Measurements from ENCODE around the gene SNX24. TPM values are rescaled to one million over a fixed set of nuclear protein-coding genes. Genes with fewer than 3 reads are reported as not detected.

Gene SNX24
- total RNA-seq, 1 experiment from 2014 or later: 13.9 TPM

GRCh38 chr5:122901346-122901745 lies 55.9 kb downstream of the SNX24 start:
- no peak overlapping the region for H2BK15ac ChIP-seq (ENCODE audit: low read depth, low read length)
- H2BK20ac ChIP-seq (ENCODE audit: low read depth, low read length, poor library complexity, severe bottlenecking): no peak overlapping the region
- no peak overlapping the region for H2AFZ ChIP-seq (ENCODE audit: low read length)
- no peaks in the 10 kb centered on the region for H4K20me1 ChIP-seq (ENCODE audit: control insufficient read depth, insufficient read depth, insufficient read length)
- no peak overlapping the region for H4K8ac ChIP-seq (replicated peaks; ENCODE audit: insufficient read length, low read depth, low read length)
- no peaks in the 10 kb centered on the region for H3K79me1 ChIP-seq (ENCODE audit: insufficient read depth, low read depth, low read length, poor library complexity, severe bottlenecking)
- no peaks in the 10 kb centered on the region for H3K9me3 ChIP-seq (ENCODE audit: control insufficient read depth, low read depth, low read length)
- no peak overlapping the region for H3K14ac ChIP-seq (ENCODE audit: insufficient read depth, low read length)
- H3K18ac ChIP-seq (ENCODE audit: insufficient read length, low read depth, low read length): no peak overlapping the region
- H2BK5ac ChIP-seq (ENCODE audit: insufficient read length, low read length): no peak overlapping the region
- H2BK12ac ChIP-seq (ENCODE audit: insufficient read length, low read depth, low read length): no peak overlapping the region
- H2BK120ac ChIP-seq (ENCODE audit: low read depth, low read length, poor library complexity, severe bottlenecking): no peak overlapping the region
- H3K4me1 ChIP-seq (ENCODE audit: insufficient read depth, low read length): no peaks in the 10 kb centered on the region
- H3K56ac ChIP-seq (ENCODE audit: insufficient read length, low read depth, low read length): no peak overlapping the region
- Mint-ChIP-seq H3K9me3 (no peaks in the 10 kb centered on the region), H3K27me3 (ENCODE audit: low read depth) (no peaks in the 10 kb centered on the region), H3K27ac (peak overlapping the region in 1 of 3 experiments; percentile 34; a peak in 1 of 7 replicates), H3K36me3 (ENCODE audit: insufficient read depth in 1 of 3, low read depth in 3 of 3) (no peaks in the 10 kb centered on the region), H3K4me1 (no peaks in the 10 kb centered on the region), H3K4me3 (no peak overlapping the region)
- no CpG with 5 or more reads among the region's 2 CpGs for WGBS (ENCODE audit: extremely low coverage, insufficient read length, low lambda C conversion rate)
- no peak overlapping the region for H3K4ac ChIP-seq (ENCODE audit: low read depth, low read length)
- H3K79me2 ChIP-seq (ENCODE audit: insufficient read depth, low read length): no peaks in the 10 kb centered on the region
- H3K27ac ChIP-seq (ENCODE audit: insufficient read length, low read depth, low read length): no peak overlapping the region
- no peak overlapping the region for H3T11ph ChIP-seq (ENCODE audit: low read length)
- H3K9ac ChIP-seq (ENCODE audit: extremely low read depth, insufficient read length, low read length): no peak overlapping the region
- no peak for TF ChIP-seq CTCF (conservative IDR thresholded peaks at IDR 0.05)
- H3K27me3 ChIP-seq (ENCODE audit: insufficient read depth, low read length): no peaks in the 10 kb centered on the region
- no peak overlapping the region for H3K23ac ChIP-seq (ENCODE audit: insufficient read length, low read depth, low read length)
- no peak for DNase-seq
- H3K4me2 ChIP-seq (ENCODE audit: insufficient read depth, insufficient read length, low read length): no peak overlapping the region
- H4K5ac ChIP-seq (ENCODE audit: insufficient read length, low read depth, low read length): no peak overlapping the region
- H4K91ac ChIP-seq (ENCODE audit: insufficient read length, low read depth, low read length): no peak overlapping the region
- H2AK5ac ChIP-seq (ENCODE audit: insufficient read length, low read length): no peak overlapping the region
- H3K23me2 ChIP-seq (ENCODE audit: insufficient read length, low read depth, low read length, poor library complexity, severe bottlenecking): no peaks in the 10 kb centered on the region
